GM19025 (cell line): ENCODE data around the gene TRMT10A.
"Not testable (repeated sequence)": the region's sequence is repeated elsewhere in the genome, so short reads cannot be mapped to it uniquely, and the experiment has no call there.

ENCODE experiments used
- ATAC-seq: cut with Tn5 transposase; IDR thresholded peaks from one replicate; pipeline ENCODE4 v1.9.1; 2021; ENCODE audit warnings: mild to moderate bottlenecking, low read depth, moderate library complexity; ENCODE audit not compliant: unreplicated experiment

Gene TRMT10A

DNA sequence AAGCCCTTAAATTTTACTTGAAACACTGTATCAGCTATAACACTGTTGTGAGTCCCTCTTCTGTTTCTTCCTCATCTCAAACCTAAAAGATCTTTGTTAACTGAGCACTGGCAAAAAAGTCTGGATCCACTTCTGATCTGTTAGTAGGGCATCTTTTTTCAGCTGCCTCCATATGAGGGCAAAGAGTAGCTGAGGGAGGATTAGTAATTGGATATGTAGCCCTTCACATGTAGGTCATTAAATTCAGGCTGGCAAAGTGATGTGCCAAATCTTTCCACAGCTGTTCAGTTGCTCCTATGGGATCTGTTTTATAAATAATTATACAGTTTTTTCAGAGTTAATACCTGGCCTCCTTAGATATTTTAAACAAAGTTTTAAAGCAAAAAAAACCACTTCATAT, 1.1 kb upstream of the TRMT10A start:
- ATAC-seq = no peak

DNA sequence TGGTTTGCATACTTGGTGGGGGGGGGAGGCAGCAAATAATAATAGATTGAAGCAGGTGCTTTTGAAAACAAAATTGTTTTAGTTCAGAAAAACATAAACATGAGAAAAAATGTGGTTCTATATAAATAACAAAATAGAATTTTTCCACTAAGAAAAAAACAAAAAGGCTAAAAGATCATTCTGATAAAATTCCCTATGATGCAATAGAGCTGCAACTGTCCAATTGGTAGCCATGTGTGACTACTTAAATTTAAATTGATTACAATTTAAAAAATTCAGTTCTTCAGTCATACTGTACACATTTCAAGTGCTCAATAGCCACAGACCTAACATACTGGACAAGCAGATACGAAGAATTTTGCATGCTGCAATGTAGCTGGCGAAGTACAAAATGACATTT, 11.0 kb downstream of the TRMT10A start:
- no peak for ATAC-seq

DNA sequence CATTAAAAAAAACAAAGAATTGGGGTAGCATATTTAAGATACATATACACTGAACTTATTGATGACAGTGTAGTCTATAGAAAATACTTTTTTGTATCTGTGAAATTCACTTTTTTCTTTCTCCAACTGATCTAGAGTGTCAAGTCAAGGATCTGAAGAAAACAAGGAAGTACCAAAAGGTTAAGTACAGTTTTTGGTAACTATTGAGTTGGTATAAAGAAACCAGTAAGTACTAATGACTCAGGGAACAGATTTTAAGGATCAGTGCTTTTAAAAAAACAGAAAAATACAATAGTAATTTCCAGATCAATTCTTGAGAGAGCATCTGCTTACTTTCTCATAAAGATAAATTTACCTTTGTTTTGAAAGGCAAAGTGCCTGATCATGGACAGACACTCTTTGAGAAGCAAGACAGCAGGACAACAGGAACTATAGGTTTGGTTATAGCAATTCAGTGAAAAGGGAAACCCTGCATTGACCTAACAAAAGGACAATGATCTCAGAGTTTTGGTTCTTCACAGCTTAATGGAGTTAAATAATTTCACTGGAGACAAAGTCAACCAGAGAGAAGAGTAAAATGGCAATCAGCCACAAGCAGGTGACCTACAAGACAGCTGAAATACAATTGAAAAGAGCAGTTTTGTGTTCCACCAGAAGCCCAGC, 23.4 kb downstream of the TRMT10A start:
- no peak for ATAC-seq

DNA sequence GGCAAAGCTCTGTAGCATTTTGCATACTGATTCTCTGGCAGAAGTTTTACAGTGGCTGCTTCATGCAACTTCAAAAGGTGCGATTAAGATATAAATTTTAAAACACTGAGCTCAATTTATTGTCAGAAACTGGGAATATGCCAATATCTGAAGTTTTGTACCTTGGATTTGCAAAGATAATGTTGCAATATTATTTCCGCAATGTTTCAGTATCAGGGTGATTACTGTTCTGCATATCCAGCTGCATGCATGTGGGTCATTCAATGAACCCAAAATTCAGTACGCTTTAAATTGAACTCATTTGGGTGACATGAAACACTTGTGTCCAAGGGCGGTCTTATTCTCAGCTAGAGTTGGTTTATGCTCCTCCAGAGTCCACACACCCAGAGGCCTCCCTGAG, 26.2 kb downstream of the TRMT10A start:
- no peak for ATAC-seq

DNA sequence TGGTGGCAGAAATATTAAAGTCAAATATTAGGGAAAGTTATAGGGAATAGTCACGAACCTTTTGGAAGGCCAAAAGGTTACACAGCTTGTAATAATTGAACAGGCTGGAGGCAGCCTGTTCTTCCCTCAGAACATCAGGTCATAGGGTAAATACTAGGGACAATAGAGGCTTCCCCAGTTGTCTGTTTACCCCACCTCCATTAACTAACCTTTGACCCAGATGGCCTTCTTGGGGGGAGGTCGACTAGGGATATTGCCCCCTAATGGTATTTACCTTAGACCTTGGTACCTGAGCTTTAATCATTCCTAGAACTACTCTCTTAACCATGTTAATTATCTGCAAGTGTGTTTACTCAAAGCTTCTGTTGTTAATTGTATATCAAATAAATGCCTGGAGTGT, 27.0 kb downstream of the TRMT10A start:
- ATAC-seq = no peak

DNA sequence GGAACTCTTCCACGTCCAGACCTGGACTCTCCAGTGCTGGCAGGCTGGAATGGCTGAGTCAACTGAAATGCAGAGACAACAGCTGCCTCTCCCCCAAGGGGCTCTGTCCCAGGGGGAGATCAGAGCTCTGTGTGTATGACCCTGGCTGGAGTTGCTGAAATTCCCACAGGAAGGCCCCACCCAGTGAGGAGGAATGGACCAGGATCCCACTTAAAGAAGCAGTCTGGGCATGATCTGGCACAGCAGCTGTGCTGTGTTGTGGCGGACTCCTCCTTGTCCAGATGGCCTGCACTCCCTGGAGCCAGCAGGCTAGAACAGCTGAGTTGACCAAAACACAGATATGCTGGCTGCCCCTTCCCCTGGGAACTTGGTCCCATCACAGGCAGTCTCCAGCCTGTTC, 27.6 kb downstream of the TRMT10A start:
- no peak for ATAC-seq

DNA sequence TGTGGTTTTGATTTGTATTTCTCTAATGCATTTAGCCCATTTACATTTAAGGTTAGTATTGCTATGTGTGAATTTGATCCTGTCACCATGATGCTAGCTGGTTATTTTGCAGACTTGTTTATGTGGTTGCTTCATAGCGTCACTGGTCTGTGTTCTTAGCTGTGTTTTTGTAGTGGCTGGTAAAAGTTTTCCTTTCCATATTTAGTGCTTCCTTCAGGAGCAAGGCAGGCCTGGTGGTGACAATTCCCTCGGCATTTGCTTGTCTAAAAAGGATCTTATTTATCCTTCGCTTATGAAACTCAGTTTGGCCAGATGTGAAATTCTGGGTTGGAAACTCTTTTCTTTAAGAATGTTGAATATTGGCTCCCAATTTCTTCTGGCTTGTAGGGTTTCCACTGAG, 29.1 kb downstream of the TRMT10A start:
- not testable (repeated sequence) for ATAC-seq

DNA sequence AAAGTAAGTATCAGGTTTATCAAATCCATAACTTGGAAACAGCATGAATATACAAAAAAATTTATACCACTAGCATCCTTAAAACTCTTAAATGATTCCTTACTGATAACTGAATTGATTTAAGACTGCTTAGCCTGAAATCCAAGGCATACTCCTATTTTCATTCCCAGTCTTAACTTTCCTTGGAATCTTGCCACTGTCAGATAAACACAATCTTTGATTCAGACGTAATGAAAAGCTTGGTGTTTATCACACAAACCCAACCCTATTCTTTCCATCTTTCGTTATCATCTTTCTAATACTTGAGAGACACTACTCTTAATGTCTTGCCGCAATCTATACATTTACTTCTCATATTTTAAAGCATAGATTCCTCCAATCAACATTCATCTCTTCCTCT, 33.9 kb downstream of the TRMT10A start:
- no peak for ATAC-seq

DNA sequence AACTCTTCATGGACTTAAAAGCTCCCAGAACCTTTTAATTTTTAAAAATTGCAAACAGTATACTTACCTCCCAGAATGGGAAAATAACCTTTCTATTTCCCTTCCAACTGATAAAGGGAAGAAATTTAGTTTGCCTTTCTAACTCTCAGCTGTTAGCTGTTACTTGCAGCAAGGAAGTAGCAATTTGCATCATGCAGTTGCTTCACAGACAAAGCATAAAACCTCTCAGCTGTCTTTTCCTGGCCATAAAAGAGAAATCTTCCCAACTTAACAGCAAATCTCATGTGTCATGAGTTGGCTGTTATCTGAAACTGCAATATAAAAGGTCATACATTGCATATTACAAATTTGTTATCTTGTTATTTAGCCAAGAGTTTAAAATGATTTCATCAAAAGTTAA, 34.6 kb downstream of the TRMT10A start:
- ATAC-seq = no peak

DNA sequence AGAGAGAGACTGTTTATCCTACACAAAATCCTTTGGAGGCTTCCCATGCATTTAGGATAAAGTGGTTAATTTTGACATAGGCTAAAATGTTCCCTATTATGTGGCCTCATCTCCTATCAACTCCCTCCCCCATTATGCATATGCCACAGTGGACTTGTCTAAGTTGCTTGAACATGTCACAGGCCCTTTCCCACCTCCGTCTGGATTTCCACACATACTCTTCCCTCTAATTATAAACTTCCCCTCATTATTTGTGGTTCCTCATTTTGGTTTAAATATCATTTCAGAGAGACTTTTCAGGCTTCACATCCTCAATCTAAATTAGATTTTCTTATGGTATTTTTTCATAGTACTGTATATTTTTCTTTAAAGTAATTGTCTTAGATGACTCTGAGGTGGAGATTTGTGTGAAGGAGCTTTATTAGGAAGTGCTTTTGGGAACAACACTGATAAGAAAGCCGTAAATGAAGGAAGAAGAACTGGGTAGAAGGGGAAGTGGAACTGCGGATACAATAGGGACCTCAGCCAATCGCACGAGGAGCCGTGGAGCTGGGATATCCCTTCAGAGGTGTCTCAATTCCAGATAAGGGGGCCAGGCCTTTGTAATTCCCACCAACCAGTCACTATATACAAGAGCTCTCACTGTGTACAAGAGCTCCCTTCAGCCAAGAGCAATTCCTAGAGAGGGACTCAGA, 45.1 kb downstream of the TRMT10A start:
- no peak for ATAC-seq

DNA sequence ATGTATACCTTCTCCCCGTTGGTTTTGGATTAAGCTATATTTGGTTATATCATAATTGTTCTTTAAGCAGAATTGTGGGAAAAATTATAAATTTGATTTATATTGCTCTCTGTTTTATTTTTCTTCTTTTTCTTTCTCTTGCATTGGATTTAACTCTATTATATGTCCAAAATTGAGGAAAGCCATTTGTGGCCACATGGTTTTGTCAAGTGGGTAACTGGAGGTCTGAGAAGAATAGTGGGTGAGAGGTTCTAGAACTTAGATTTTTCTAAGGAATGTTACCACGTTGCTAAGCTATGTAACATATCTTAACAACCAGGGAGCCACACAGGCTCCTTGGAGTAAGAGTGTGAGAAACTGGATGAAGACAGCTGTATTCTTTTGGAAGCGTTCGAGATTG, 53.1 kb downstream of the TRMT10A start, which contains the start of gene C4orf17:
Gene C4orf17, plus strand, starts transcription at position 301 of the 400 bp plus-strand sequence. CDS start 2,061 bp downstream, outside the sequence.
- no peak for ATAC-seq

DNA sequence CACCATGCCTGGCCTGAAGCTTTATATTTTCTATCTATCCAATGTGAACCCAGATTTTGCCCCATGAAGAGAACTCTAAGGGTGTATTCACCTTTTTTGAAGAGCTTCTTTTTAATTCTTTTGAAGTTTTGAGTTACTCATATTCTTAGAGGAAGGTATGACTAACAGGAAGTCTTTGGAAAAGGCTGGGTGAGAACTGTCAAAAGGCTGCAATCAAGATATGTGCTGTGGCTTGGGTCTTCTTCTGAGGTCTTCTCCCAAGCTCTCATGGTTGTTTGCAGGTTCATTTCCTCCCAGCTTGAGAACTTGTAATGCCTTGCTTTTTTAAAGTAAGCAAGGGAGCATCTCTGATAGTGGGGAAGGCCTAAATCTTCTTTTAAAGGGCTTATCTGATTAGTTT, 56.1 kb downstream of the TRMT10A start:
- no peak for ATAC-seq

DNA sequence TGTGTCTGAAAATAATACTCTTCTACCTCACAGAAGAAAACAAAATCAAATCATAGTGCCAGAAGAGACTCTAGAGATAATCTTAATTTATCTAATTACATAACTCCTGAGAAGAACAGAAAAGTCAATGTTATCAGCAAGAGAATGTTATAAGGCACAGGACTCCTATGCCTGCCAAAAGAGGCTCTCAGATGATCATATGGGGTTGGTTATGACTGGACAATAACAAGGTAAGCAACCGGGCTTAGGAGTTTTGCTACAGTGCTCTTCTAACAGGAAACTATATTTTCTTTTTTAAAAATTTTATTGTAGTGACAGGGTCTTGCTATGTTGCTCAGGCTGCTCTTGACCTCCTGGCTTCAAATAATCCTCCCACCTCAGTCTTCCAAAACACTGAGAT, 56.5 kb downstream of the TRMT10A start:
- no peak for ATAC-seq

DNA sequence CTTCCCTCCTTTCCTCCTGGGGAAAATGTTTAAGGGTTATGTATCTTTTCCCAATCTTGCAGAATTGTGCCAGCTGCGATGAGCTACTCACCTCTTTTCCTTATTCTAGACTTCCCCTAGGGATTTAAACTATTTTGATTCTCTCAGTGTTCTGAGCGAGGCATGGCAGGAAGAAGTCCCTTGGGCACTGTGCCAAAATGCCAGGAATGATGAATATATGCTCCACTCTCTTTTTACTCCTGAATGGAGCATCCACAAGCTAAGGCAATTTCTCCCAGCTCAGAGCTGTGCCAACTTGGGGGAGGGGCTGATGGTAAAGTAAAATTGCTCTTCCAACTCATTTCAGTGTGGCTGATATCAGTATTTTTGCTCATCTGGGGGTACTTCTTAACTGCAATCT, 57.1 kb downstream of the TRMT10A start:
- ATAC-seq = no peak

DNA sequence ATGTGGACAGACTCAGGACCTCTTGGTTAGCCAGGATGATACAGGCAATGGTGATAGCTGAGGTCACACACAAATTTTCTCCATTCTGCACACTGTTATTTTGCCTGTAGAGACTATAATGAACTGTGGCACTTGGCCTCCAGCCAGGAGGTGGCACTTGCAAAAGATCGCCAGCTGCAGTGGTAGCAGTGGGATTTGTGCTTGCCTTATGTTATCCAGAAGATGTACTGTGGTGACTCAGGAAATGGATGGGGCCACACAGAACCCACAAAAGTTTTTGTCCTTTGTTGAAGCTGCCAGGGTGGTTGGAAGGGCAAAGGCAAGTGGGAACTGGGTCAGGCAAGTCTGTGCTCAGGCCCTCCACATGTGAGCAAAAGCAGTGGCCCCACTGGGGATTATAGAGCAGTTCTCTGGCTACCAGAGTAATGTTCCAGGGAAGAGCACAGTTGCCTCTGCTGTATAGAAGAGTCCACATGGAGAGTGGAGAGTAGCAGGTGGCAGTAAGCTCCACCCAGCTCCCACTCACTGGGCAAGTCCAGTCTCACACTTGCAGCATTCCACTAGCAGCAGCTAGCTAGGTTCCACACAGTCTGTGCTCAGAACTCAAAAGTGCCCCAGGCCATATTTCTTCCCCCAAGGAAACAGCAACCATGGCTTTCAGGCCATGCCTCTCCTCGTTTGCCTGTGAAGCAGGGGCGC, 58.9 kb downstream of the TRMT10A start:
- ATAC-seq = no peak
